Sigmoid colon (tissue), 7 donors: ENCODE results near the gene TCEAL9. TPM values are rescaled to one million over a fixed set of nuclear protein-coding genes. Genes with fewer than 3 reads are reported as not detected.
A peak's percentile ranks its signal among the peaks of the same experiment; 100 is the strongest.

Source experiments
- DNase-seq: peaks from one replicate; pipeline ENCODE4 v3.0.0-alpha.2; 2019
- H3K27ac ChIP-seq, 4 donors: fragments of 200-600 bp; sonication (generic); one replicate each; pipeline ENCODE4 v1.5.1; 2016 to 2019; ENCODE audit warnings: mild to moderate bottlenecking in 1 of 4
- H3K27me3 ChIP-seq, 3 donors: fragments of 200-600 bp; sonication (generic); one replicate each; pipeline ENCODE4 v1.5.1; 2019; ENCODE audit warnings: mild to moderate bottlenecking in 1 of 3
- H3K36me3 ChIP-seq, 4 donors: fragments of 200-600 bp; sonication (generic); one replicate each; pipeline ENCODE4 v1.5.1; 2016 to 2019
- H3K4me1 ChIP-seq, 4 donors: fragments of 200-600 bp; sonication (generic); one replicate each; pipeline ENCODE4 v1.5.1; 2017 to 2019
- H3K4me3 ChIP-seq, 4 donors: fragments of 200-600 bp; sonication (generic); one replicate each; pipeline ENCODE4 v1.5.1; 2017 to 2019; ENCODE audit warnings: mild to moderate bottlenecking in 2 of 4, moderate library complexity in 1 of 4
- H3K9me3 ChIP-seq, 4 donors: fragments of 200-600 bp in 3 of 4; sonication (generic) in 3 of 4; one replicate each; pipeline versions ENCODE4 v1.5.1 to v1.6.1; 2013 to 2019
- CTCF ChIP-seq, 4 experiments: fragments of 450-650 bp in 3 of 4; fragments of 200-600 bp in 1 of 4; IDR thresholded peaks; one replicate each; pipeline ENCODE4 v1.5.1; 2016 to 2019; ENCODE audit warnings: antibody characterized with exemption in 4 of 4, mild to moderate bottlenecking in 3 of 4, moderate library complexity in 2 of 4
- EP300 ChIP-seq, 4 donors: sonication (generic); formaldehyde crosslinking; IDR thresholded peaks; one replicate each; pipeline ENCODE4 v1.6.1; 2017; ENCODE audit warnings: antibody characterized with exemption in 4 of 4
- POLR2A ChIP-seq, 2 donors: fragments of 450-650 bp; IDR thresholded peaks; one replicate each; pipeline ENCODE4 v1.6.1; 2016; ENCODE audit warnings: antibody characterized with exemption in 2 of 2, mild to moderate bottlenecking in 2 of 2, moderate library complexity in 2 of 2
- POLR2AphosphoS5 ChIP-seq, 4 donors: sonication (generic); formaldehyde crosslinking; IDR thresholded peaks; one replicate each; pipeline ENCODE4 v1.6.1; 2017; ENCODE audit warnings: antibody characterized with exemption in 4 of 4
- WGBS, 2 donors: extraction: QIAGEN DNeasy Blood & Tissue Kit; methylation state at CpG; one replicate each; pipeline ENCODE4 v1.1.7; 2013; 5-methylcytosine and 5-hydroxymethylcytosine counted together
- intact Hi-C: fragments of 100-400 bp; cut with DNase I; formaldehyde crosslinking; loops from one replicate; pipeline ENCODE4 v1.15.1; 2023
- polyA plus RNA-seq, 3 donors: library from polyadenylated mRNA; stranded (reverse); fragments of 200-250 nt; gene quantifications; one replicate each; pipeline ENCODE4 v1.2.3, GENCODE V29; 2013
- total RNA-seq, 4 donors: library from RNA; depleted of rRNA; stranded (reverse); fragments of >200 nt; gene quantifications; one replicate each; pipeline ENCODE4 v1.1.0, GENCODE V29; 2016
- donor health status: healthy with polysubstance abuse.
- donor health status: Bipolar disorder and iron deficiency.
- donor health status: healthy.

Gene TCEAL9
- total RNA-seq, result 10 to 100 TPM; 58.9 to 81.1 (median 74.9) TPM
- 10 to 100 TPM; 52.4 to 93.7 (median 92.9) TPM for polyA plus RNA-seq

- Histone ChIP-seq H3K36me3 (no peaks in the 10 kb centered on the region), H3K4me3 (peak within 1 kb of the TSS; percentile 60 to 66 (median 64)), H3K9me3 (no peaks in the 10 kb centered on the region), H3K4me1 (peaks cover 0 to 4% (median 0%) of the 10 kb centered on the region in 4 donors), H3K27me3 (no peaks in the 10 kb centered on the region), H3K27ac (peak within 1 kb of the TSS; percentile 79 to 89 (median 88))
- 1 to 2% methylated on average over 18 of the region's 18 CpGs for WGBS, 2 donors
- TF ChIP-seq CTCF (IDR thresholded peaks at IDR 0.05) (no peak), POLR2AphosphoS5 (IDR thresholded peaks at IDR 0.05) (peak; percentile 93 to 96 (median 96)), POLR2A (IDR thresholded peaks at IDR 0.05) (peak; percentile 79 to 82), EP300 (IDR thresholded peaks at IDR 0.05) (no peak)
- intact Hi-C loops, result loop anchor here (5.0 kb wide), 1 partner anchor 1939 kb away; no protein-coding TSS in a partner anchor
- DNase-seq, result peak; percentile 87
Measured at GRCh38 chrX:103356130-103356798, at the start of gene TCEAL9. Gene TCEAL9, plus strand, starts transcription at chrX:103356506. Its CDS starts 1,179 bp downstream, at chrX:103357685.

GRCh38 chrX:103309860-103310554, 46.3 kb upstream of the TCEAL9 start:
- Histone ChIP-seq H3K4me1 (peaks cover 0 to 5% (median 2%) of the 10 kb centered on the region in 4 donors), H3K27ac (no peak overlapping the region), H3K27me3 (peaks cover 0 to 9% (median 0%) of the 10 kb centered on the region in 3 donors), H3K9me3 (no peaks in the 10 kb centered on the region), H3K36me3 (no peaks in the 10 kb centered on the region), H3K4me3 (peak overlapping the region; percentile 25 to 51 (median 42))
- intact Hi-C loops, result no loop called here
- WGBS, 2 donors, result 20 to 24% methylated on average over 29 to 32 of the region's 32 CpGs
- TF ChIP-seq CTCF (IDR thresholded peaks at IDR 0.05) (no peak), EP300 (IDR thresholded peaks at IDR 0.05) (no peak), POLR2AphosphoS5 (IDR thresholded peaks at IDR 0.05) (no peak), POLR2A (IDR thresholded peaks at IDR 0.05) (no peak)
- no peak for DNase-seq

GRCh38 chrX:103310555-103311398, 45.5 kb upstream of the TCEAL9 start, which contains the start of gene BEX2:
Gene BEX2, minus strand, starts transcription at chrX:103310990. Its CDS starts 1,014 bp downstream, at chrX:103309976.
- DNase-seq, result peak; percentile 81
- 0 to 1% methylated on average over 52 of the region's 52 CpGs for WGBS, 2 donors
- intact Hi-C loops, result no loop called here
- H3K9me3 ChIP-seq, result no peaks in the 10 kb centered on the region
- no peaks in the 10 kb centered on the region for H3K36me3 ChIP-seq
- H3K4me1 ChIP-seq, result peaks cover 0 to 5% (median 2%) of the 10 kb centered on the region in 4 donors
- peaks cover 0 to 9% (median 0%) of the 10 kb centered on the region in 3 donors for H3K27me3 ChIP-seq
- peak within 1 kb of the TSS; percentile 25 to 51 (median 42) for H3K4me3 ChIP-seq
- TF ChIP-seq CTCF (IDR thresholded peaks at IDR 0.05) (no peak), POLR2AphosphoS5 (IDR thresholded peaks at IDR 0.05) (peak in 3 of 4 donors; percentile 16 to 59 (median 53))
- peak within 1 kb of the TSS in 1 of 4 donors; percentile 14 for H3K27ac ChIP-seq

GRCh38 chrX:103311399-103311780, 44.9 kb upstream of the TCEAL9 start:
- intact Hi-C loops, result no loop called here
- no peak for TF ChIP-seq EP300 (IDR thresholded peaks at IDR 0.05)
- no peak for TF ChIP-seq POLR2AphosphoS5 (IDR thresholded peaks at IDR 0.05)
- no peak for TF ChIP-seq CTCF (IDR thresholded peaks at IDR 0.05)
- no peak for TF ChIP-seq POLR2A (IDR thresholded peaks at IDR 0.05)
- peaks cover 0 to 5% (median 2%) of the 10 kb centered on the region in 4 donors for H3K4me1 ChIP-seq
- no peak overlapping the region for H3K27ac ChIP-seq
- H3K36me3 ChIP-seq, result no peaks in the 10 kb centered on the region
- H3K27me3 ChIP-seq, result peaks cover 0 to 9% (median 0%) of the 10 kb centered on the region in 3 donors
- no peak overlapping the region for H3K4me3 ChIP-seq
- H3K9me3 ChIP-seq, result no peaks in the 10 kb centered on the region
- WGBS, 2 donors, result 42 to 80% methylated on average over 3 of the region's 3 CpGs
- no peak for DNase-seq
